ENCODE measurements around the gene RAP1GDS1. TPM values are rescaled to one million over a fixed set of nuclear protein-coding genes. Genes with fewer than 3 reads are reported as not detected.
"Not testable (repeated sequence)": the region's sequence is repeated elsewhere in the genome, so short reads cannot be mapped to it uniquely, and the experiment has no call there.

RAP1GDS1 gene
- total RNA-seq, 1 donor from 2014 or later, result 11.1 TPM

GRCh38 chr4:98448908-98449307 is 187.7 kb downstream of the RAP1GDS1 start:
- H3K4me1 ChIP-seq, result no peaks in the 10 kb centered on the region
- peaks cover 9% of the 10 kb centered on the region for H3K9me3 ChIP-seq (replicated peaks)
- H3K27ac ChIP-seq (replicated peaks), result no peak overlapping the region
- DNase-seq, result no peak
- intact Hi-C loops (cut with micrococcal nuclease), result no loop called here
- TF ChIP-seq CTCF (IDR thresholded peaks at IDR 0.05; ENCODE audit: borderline replicate concordance), result no peak
- H3K36me3 ChIP-seq, result no peaks in the 10 kb centered on the region
- H3K27me3 ChIP-seq (ENCODE audit: low read depth), result no peaks in the 10 kb centered on the region
- no peak overlapping the region for H3K4me3 ChIP-seq

GRCh38 chr4:98452091-98452490 is 190.9 kb downstream of the RAP1GDS1 start:
- no peak for DNase-seq
- Histone ChIP-seq H3K27me3 (ENCODE audit: low read depth) (no peaks in the 10 kb centered on the region), H3K4me1 (no peaks in the 10 kb centered on the region), H3K4me3 (no peak overlapping the region), H3K36me3 (no peaks in the 10 kb centered on the region), H3K9me3 (replicated peaks) (peaks cover 9% of the 10 kb centered on the region), H3K27ac (replicated peaks) (no peak overlapping the region)
- intact Hi-C loops (cut with micrococcal nuclease), result no loop called here
- no peak for TF ChIP-seq CTCF (IDR thresholded peaks at IDR 0.05; ENCODE audit: borderline replicate concordance)

GRCh38 chr4:98457422-98457821 is 196.2 kb downstream of the RAP1GDS1 start:
- H3K36me3 ChIP-seq; intact Hi-C loops (cut with micrococcal nuclease); DNase-seq; H3K27ac ChIP-seq (replicated peaks); H3K4me1 ChIP-seq; H3K27me3 ChIP-seq (ENCODE audit: low read depth); H3K4me3 ChIP-seq: not testable (repeated sequence)
- H3K9me3 ChIP-seq (replicated peaks), result peaks cover 11% of the 10 kb centered on the region

GRCh38 chr4:98461121-98461865 is 200.1 kb downstream of the RAP1GDS1 start:
- intact Hi-C loops (cut with micrococcal nuclease); DNase-seq; H3K4me3 ChIP-seq; H3K9me3 ChIP-seq (replicated peaks); H3K27ac ChIP-seq (replicated peaks); H3K4me1 ChIP-seq; H3K27me3 ChIP-seq (ENCODE audit: low read depth); H3K36me3 ChIP-seq: not testable (repeated sequence)

GRCh38 chr4:98462487-98462886 is 201.3 kb downstream of the RAP1GDS1 start:
- intact Hi-C loops (cut with micrococcal nuclease), result no loop called here
- Histone ChIP-seq H3K4me3 (no peak overlapping the region), H3K36me3 (no peaks in the 10 kb centered on the region), H3K27me3 (ENCODE audit: low read depth) (no peaks in the 10 kb centered on the region), H3K4me1 (peaks cover 4% of the 10 kb centered on the region), H3K9me3 (replicated peaks) (peaks cover 6% of the 10 kb centered on the region), H3K27ac (replicated peaks) (no peak overlapping the region)
- no peak for TF ChIP-seq CTCF (IDR thresholded peaks at IDR 0.05; ENCODE audit: borderline replicate concordance)
- DNase-seq, result no peak

- TF ChIP-seq CTCF (IDR thresholded peaks at IDR 0.05; ENCODE audit: borderline replicate concordance), result no peak
- H3K4me1 ChIP-seq, result peaks cover 16% of the 10 kb centered on the region
- peak overlapping the region; percentile 57 for H3K4me3 ChIP-seq
- intact Hi-C loops (cut with micrococcal nuclease), result no loop called here
- no peaks in the 10 kb centered on the region for H3K9me3 ChIP-seq (replicated peaks)
- no peak for DNase-seq
- no peaks in the 10 kb centered on the region for H3K36me3 ChIP-seq
- no peaks in the 10 kb centered on the region for H3K27me3 ChIP-seq (ENCODE audit: low read depth)
- H3K27ac ChIP-seq (replicated peaks), result no peak overlapping the region
Observed at GRCh38 chr4:98466868-98467599, 205.8 kb downstream of the RAP1GDS1 start.
